Smooth muscle cell (in vitro differentiated cells): ENCODE data around the gene GLTP. TPM values are rescaled to one million over a fixed set of nuclear protein-coding genes. Genes with fewer than 3 reads are reported as not detected.

Experiments used
- DNase-seq: peaks from one replicate; lab custom pipeline; 2025; ENCODE audit not compliant: unreplicated experiment; lab: John Stamatoyannopoulos, UW
- H2AFZ ChIP-seq: fragments of 200-600 bp; sonication (generic); 2 replicates; pipeline ENCODE4 v1.6.0; 2016; ENCODE audit warnings: antibody characterized with exemption, low read depth, mild to moderate bottlenecking
- H3F3A ChIP-seq: fragments of 200-600 bp; sonication (generic); 2 replicates; pipeline ENCODE4 v1.6.0; 2017; ENCODE audit warnings: antibody characterized with exemption, low read depth
- H3K27ac ChIP-seq: fragments of 200-600 bp; sonication (generic); 2 replicates; pipeline ENCODE4 v1.5.1; 2016; ENCODE audit warnings: low read depth, mild to moderate bottlenecking
- H3K27me3 ChIP-seq: fragments of 200-600 bp; sonication (generic); 2 replicates; pipeline ENCODE4 v1.6.1; 2016; ENCODE audit warnings: low read depth, mild to moderate bottlenecking
- H3K36me3 ChIP-seq: fragments of 200-600 bp; sonication (generic); 2 replicates; pipeline ENCODE4 v1.5.1; 2016; ENCODE audit warnings: low read depth
- H3K4me1 ChIP-seq: fragments of 200-600 bp; sonication (generic); 2 replicates; pipeline ENCODE4 v1.5.1; 2016; ENCODE audit warnings: low read depth
- H3K4me2 ChIP-seq: fragments of 200-600 bp; sonication (generic); 2 replicates; pipeline ENCODE4 v1.6.0; 2016; ENCODE audit warnings: mild to moderate bottlenecking
- H3K4me3 ChIP-seq: fragments of 200-600 bp; sonication (generic); 2 replicates; pipeline ENCODE4 v1.5.1; 2016; ENCODE audit warnings: mild to moderate bottlenecking
- H3K79me2 ChIP-seq: fragments of 200-600 bp; sonication (generic); 2 replicates; pipeline ENCODE4 v1.6.0; 2016; ENCODE audit warnings: low read depth, mild to moderate bottlenecking
- H3K9ac ChIP-seq: fragments of 200-600 bp; sonication (generic); 2 replicates; pipeline ENCODE4 v1.6.0; 2016; ENCODE audit warnings: low read depth
- H3K9me3 ChIP-seq: fragments of 200-600 bp; sonication (generic); replicated peaks from 2 replicates; pipeline ENCODE4 v1.5.1; 2016; ENCODE audit warnings: low read depth
- H4K20me1 ChIP-seq: fragments of 200-600 bp; sonication (generic); 2 replicates; pipeline ENCODE4 v1.6.0; 2016; ENCODE audit warnings: low read depth
- CTCF ChIP-seq: fragments of 200-600 bp; sonication (generic); IDR thresholded peaks from 2 replicates; pipeline ENCODE4 v1.5.1; 2017; ENCODE audit warnings: borderline replicate concordance, mild to moderate bottlenecking, antibody characterized with exemption; ENCODE audit not compliant: insufficient read depth, poor library complexity, severe bottlenecking
- WGBS: methylation state at CpG from one replicate; pipeline ENCODE4 v1.1.7; 2016; ENCODE audit warnings: low lambda C conversion rate; 5-methylcytosine and 5-hydroxymethylcytosine counted together
- polyA plus RNA-seq: library from polyadenylated mRNA; unstranded; fragments of >200 nt; fragmentation: Nextera tagmentation; extraction: Ambion mirVana; gene quantifications from 2 replicates; pipeline ENCODE4 v1.2.1, GENCODE V29; 2016
- total RNA-seq: library from RNA; depleted of rRNA; stranded (reverse); fragments of >200 nt; gene quantifications from 2 replicates; pipeline ENCODE4 v1.2.3, GENCODE V29; 2014

Gene GLTP
- total and polyA plus RNA-seq, 2 experiments from 2014 or later: 43.4 to 46.9 TPM

GRCh38 chr12:109880938-109881337 lies 597 bp upstream of the GLTP start:
- Histone ChIP-seq H4K20me1 (peaks cover 32% of the 10 kb centered on the region), H3K27me3 (no peaks in the 10 kb centered on the region), H3K9me3 (no peaks in the 10 kb centered on the region), H3K79me2 (peaks cover 25% of the 10 kb centered on the region), H2AFZ (peak overlapping the region; percentile 90), H3K36me3 (no peaks in the 10 kb centered on the region), H3K4me3 (peak overlapping the region; percentile 57), H3K27ac (no peak overlapping the region), H3F3A (no peaks in the 10 kb centered on the region), H3K4me2 (peak overlapping the region; percentile 87), H3K9ac (peak overlapping the region; percentile 6), H3K4me1 (peaks cover 17% of the 10 kb centered on the region)
- no peak for DNase-seq
- TF ChIP-seq CTCF: no peak
- 5% methylated on average over 9 of the region's 9 CpGs for WGBS

GRCh38 chr12:109879351-109880042 lies 844 bp downstream of the GLTP start:
- H3K9ac ChIP-seq: peak overlapping the region; percentile 55
- no peaks in the 10 kb centered on the region for H3K36me3 ChIP-seq
- no peak overlapping the region for H3K27ac ChIP-seq
- H3K79me2 ChIP-seq: peaks cover 31% of the 10 kb centered on the region
- H3K4me1 ChIP-seq: peaks cover 17% of the 10 kb centered on the region
- 4% methylated on average over 13 of the region's 13 CpGs for WGBS
- no peak for DNase-seq
- H3K4me3 ChIP-seq: peak overlapping the region; percentile 58
- no peaks in the 10 kb centered on the region for H3K9me3 ChIP-seq
- TF ChIP-seq CTCF: no peak
- peak overlapping the region; percentile 71 for H2AFZ ChIP-seq
- no peaks in the 10 kb centered on the region for H3F3A ChIP-seq
- peaks cover 46% of the 10 kb centered on the region for H4K20me1 ChIP-seq
- peak overlapping the region; percentile 86 for H3K4me2 ChIP-seq
- no peaks in the 10 kb centered on the region for H3K27me3 ChIP-seq

- no peaks in the 10 kb centered on the region for H3F3A ChIP-seq
- H3K4me3 ChIP-seq: peak overlapping the region; percentile 58
- 67% methylated on average over 7 of the region's 7 CpGs for WGBS
- peaks cover 54% of the 10 kb centered on the region for H4K20me1 ChIP-seq
- no peak overlapping the region for H3K27ac ChIP-seq
- no peak overlapping the region for H3K9ac ChIP-seq
- TF ChIP-seq CTCF: no peak
- H3K4me1 ChIP-seq: peaks cover 17% of the 10 kb centered on the region
- H3K36me3 ChIP-seq: no peaks in the 10 kb centered on the region
- peak overlapping the region; percentile 86 for H3K4me2 ChIP-seq
- no peaks in the 10 kb centered on the region for H3K9me3 ChIP-seq
- no peaks in the 10 kb centered on the region for H3K27me3 ChIP-seq
- H3K79me2 ChIP-seq: peaks cover 33% of the 10 kb centered on the region
- DNase-seq: no peak
- H2AFZ ChIP-seq: no peak overlapping the region
Measured at GRCh38 chr12:109878749-109879148, 1.6 kb downstream of the GLTP start.

GRCh38 chr12:109878247-109878625 lies 2.1 kb downstream of the GLTP start:
- Histone ChIP-seq H4K20me1 (peaks cover 59% of the 10 kb centered on the region), H2AFZ (no peak overlapping the region), H3K4me2 (peak overlapping the region; percentile 86), H3K27ac (no peak overlapping the region), H3K79me2 (peaks cover 33% of the 10 kb centered on the region), H3K4me1 (peaks cover 17% of the 10 kb centered on the region), H3K36me3 (no peaks in the 10 kb centered on the region), H3K9me3 (no peaks in the 10 kb centered on the region), H3F3A (no peaks in the 10 kb centered on the region), H3K9ac (no peak overlapping the region), H3K27me3 (no peaks in the 10 kb centered on the region), H3K4me3 (no peak overlapping the region)
- WGBS: 84% methylated on average over 3 of the region's 3 CpGs
- no peak for TF ChIP-seq CTCF
- DNase-seq: no peak
